Sigmoid colon (tissue), 4 donors: ENCODE measurements around the gene BCL11B.

Experiments used
- POLR2A ChIP-seq, 2 donors: fragments of 450-650 bp; IDR thresholded peaks; one replicate each; pipeline ENCODE4 v1.6.1; 2016; ENCODE audit warnings: antibody characterized with exemption in 2 of 2, mild to moderate bottlenecking in 2 of 2, moderate library complexity in 2 of 2
- POLR2AphosphoS5 ChIP-seq, 4 donors: sonication (generic); formaldehyde crosslinking; IDR thresholded peaks; one replicate each; pipeline ENCODE4 v1.6.1; 2017; ENCODE audit warnings: antibody characterized with exemption in 4 of 4
- TF ChIP-seq, protein P1 (sequence below), 4 experiments: fragments of 450-650 bp in 3 of 4; fragments of 200-600 bp in 1 of 4; IDR thresholded peaks; one replicate each; pipeline ENCODE4 v1.5.1; 2016 to 2019; ENCODE audit warnings: antibody characterized with exemption in 4 of 4, mild to moderate bottlenecking in 3 of 4, moderate library complexity in 2 of 4

DNA sequence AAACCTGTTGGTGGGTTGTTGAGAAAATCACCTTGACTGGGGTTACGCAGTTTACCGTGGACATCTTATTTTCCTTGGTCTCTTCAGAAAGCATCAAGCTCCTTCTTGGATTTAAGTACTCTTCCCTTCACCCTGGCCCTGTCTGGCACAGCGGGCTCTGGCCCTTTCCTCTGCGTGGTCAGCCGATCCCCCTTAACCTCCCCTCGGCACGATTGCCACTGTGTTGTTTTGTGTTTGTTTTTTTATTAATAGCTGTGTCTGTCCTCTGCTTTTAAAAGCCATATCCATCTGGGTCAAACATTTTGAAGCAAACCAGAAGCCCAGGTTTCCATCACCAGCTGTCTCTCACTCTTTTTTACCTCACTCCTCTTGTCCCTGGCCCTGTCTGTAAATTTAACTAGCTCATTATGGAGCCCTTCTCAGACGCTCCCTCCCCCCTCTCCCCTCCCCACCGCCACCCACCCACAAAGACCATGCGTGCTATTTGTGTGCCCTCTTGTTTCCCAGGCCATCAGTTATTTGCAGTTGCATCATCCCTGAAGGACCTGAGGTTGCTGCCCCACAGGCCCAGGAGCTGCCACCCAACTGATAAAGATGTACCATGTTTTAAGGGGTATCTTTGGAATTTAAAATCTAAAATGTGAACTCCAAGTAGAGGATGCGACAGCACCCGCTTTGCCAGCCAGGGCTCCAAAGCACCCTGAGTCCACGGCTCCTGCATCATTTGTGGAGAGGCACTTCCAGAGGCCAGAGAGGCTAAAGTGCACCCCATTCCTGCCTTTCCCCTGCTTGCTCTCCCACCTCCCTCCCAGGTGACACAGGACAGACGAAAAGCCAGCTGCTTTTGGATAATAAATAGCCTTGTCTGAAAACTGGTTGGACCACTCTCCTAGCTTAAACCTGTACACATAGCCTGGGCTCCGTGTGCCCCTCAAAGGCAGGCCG lies 3.9 kb downstream of the BCL11B start:
- TF ChIP-seq POLR2AphosphoS5 (IDR thresholded peaks at IDR 0.05) (no peak), POLR2A (IDR thresholded peaks at IDR 0.05) (no peak)
- TF ChIP-seq, protein P1, sequence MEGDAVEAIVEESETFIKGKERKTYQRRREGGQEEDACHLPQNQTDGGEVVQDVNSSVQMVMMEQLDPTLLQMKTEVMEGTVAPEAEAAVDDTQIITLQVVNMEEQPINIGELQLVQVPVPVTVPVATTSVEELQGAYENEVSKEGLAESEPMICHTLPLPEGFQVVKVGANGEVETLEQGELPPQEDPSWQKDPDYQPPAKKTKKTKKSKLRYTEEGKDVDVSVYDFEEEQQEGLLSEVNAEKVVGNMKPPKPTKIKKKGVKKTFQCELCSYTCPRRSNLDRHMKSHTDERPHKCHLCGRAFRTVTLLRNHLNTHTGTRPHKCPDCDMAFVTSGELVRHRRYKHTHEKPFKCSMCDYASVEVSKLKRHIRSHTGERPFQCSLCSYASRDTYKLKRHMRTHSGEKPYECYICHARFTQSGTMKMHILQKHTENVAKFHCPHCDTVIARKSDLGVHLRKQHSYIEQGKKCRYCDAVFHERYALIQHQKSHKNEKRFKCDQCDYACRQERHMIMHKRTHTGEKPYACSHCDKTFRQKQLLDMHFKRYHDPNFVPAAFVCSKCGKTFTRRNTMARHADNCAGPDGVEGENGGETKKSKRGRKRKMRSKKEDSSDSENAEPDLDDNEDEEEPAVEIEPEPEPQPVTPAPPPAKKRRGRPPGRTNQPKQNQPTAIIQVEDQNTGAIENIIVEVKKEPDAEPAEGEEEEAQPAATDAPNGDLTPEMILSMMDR (IDR thresholded peaks at IDR 0.05) = no peak
